ENCODE measurements around the gene GRAMD1C.

GRAMD1C gene

GRCh38 chr3:113867506-113867905 is 28.9 kb downstream of the GRAMD1C start:
- TF ChIP-seq CTCF (IDR thresholded peaks at IDR 0.05; ENCODE audit: low read depth, low read length): no peak
- H3K4me3 ChIP-seq (ENCODE audit: low read depth, low read length): 0 out of 2 replicates have a peak overlapping the region, but pooled peaks have one; percentile 5

DNA sequence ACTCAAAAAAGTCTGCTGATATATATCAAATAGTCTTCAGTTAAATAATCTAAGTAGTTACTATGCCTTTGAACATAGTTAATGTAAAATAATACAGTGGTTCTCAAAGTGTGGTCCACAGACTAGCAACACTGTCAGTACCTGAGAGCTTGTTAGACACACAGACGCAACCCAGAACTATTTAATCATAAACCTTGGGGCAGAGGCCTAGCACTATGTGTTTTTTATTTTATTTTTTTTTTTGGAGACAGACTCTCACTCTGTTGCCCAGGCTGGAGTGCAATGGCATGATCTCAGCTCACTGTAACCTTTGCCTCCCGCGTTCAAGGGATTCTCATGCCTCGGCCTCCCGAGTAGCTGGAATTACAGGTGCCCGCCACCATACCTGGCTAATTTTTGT is 34.7 kb downstream of the GRAMD1C start:
- TF ChIP-seq CTCF (IDR thresholded peaks at IDR 0.05; ENCODE audit: low read depth, low read length): no peak
- H3K4me3 ChIP-seq (ENCODE audit: low read depth, low read length): no peak overlapping the region

DNA sequence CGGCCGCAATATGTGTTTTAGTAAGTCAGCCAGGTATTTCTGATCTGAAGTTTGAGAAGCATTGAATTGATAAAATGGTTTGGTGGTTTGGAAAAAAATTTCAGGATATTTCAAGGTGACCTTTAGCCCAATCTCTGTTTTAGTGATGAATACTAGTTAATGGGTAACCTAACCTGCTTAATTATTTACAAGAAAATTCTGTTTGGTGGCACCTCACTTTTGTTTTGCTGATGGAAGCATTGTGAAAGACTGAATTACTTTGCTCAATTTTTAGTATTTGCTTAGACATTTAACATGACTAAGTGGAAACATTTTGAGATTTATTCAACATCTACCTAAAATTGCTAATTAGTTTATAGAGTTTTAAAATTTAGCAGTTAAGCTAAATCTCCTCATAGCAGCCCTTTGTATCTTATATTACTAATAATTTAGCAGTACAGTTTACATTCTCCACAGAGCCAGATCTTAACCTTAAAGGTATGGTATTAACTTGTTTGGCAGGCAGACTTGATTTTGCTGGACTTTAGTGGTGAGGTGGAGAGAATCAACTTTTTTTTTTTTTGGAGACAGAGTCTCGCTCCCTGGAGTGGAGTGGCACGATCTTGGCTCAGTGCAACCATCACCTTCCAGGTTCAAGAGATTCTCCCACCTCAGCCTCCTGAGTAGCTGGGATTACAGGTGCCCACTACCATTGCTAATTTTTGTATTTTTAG is 35.4 kb downstream of the GRAMD1C start:
- no peak for TF ChIP-seq CTCF (IDR thresholded peaks at IDR 0.05; ENCODE audit: low read depth, low read length)
- H3K4me3 ChIP-seq (ENCODE audit: low read depth, low read length): no peak overlapping the region

GRCh38 chr3:113878403-113878802 is 39.8 kb downstream of the GRAMD1C start:
- no peak for TF ChIP-seq CTCF (IDR thresholded peaks at IDR 0.05; ENCODE audit: low read depth, low read length)
- H3K4me3 ChIP-seq (ENCODE audit: low read depth, low read length): no peak overlapping the region

- no peak overlapping the region for H3K4me3 ChIP-seq (ENCODE audit: low read depth, low read length)
- TF ChIP-seq CTCF (IDR thresholded peaks at IDR 0.05; ENCODE audit: low read depth, low read length): no peak
These were observed 46.5 kb downstream of the GRAMD1C start for GRCh38 chr3:113885050-113885449.

- H3K4me3 ChIP-seq (ENCODE audit: low read depth, low read length): no peak overlapping the region
These were observed 51.8 kb downstream of the GRAMD1C start for GRCh38 chr3:113890256-113890900.

More at GRCh38 chr3:113890256-113890900, 51.8 kb downstream of the GRAMD1C start:
- no peak for TF ChIP-seq CTCF (IDR thresholded peaks at IDR 0.05; ENCODE audit: low read depth, low read length)

All from WI38 (cell line).